ENCODE results near the gene UBE2J2. TPM values are rescaled to one million over a fixed set of nuclear protein-coding genes. Genes with fewer than 3 reads are reported as not detected.

The UBE2J2 gene
- total and polyA plus RNA-seq, 2 of the 13 experiments (the other 11 are each of a cell fraction or from before 2014, with no cell fraction given) = 25.4 to 29.4 TPM

DNA sequence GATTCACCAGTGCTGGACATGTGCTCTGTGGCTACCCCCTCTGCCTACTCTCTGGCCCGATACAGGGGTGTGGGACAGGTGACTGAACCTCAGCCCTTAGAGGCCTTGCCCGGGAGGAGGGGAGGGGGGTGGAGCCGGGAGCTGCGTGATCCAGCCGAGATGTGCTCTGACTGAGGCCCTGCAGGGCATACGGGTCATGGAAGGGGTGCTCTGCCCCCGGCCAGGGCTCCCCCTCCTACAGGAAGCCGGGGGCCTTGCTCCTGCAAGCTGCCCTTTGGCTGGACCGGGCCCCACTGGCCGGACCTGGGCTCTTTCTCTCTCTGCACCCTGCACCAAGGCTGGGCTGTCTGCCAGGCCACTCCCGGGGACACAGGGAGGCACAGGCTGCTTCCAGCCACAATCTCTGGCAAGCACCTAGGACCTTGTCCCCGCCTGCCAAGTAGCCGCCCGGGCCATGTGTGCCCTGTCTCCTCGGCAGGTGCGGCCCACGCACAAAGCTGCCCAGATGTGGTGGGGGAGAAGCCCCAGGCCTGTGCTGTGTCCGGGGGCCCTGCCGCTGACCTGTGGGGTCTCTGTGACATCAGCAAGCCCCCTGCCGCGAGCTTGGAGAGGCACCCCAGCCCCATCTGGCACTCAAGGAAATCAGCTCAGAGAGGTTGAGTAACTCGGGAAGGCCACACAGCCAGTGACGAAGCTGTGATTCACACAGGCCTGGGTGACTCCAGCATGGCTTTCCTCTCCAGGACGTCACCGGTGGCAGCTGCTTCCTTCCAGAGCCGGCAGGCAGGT, 8.1 kb upstream of the UBE2J2 start (continued):
- TF ChIP-seq CREBL2 (CRISPR knock-in tag; IDR thresholded peaks at IDR 0.05; ENCODE audit: borderline replicate concordance) (no peak), PAX8 (CRISPR knock-in tag; IDR thresholded peaks at IDR 0.05; ENCODE audit: borderline replicate concordance) (no peak), NBN (conservative IDR thresholded peaks at IDR 0.05) (no peak), POGZ (CRISPR knock-in tag; IDR thresholded peaks at IDR 0.05) (no peak), ZNF224 (CRISPR knock-in tag; IDR thresholded peaks at IDR 0.05) (0 out of 2 replicates have a peak, but pooled peaks have one; percentile 24), PLRG1 (conservative IDR thresholded peaks at IDR 0.05) (no peak), SYNCRIP (IDR thresholded peaks at IDR 0.05; ENCODE audit: insufficient read depth, low read depth, low read length) (no peak), TFDP1 (CRISPR knock-in tag; IDR thresholded peaks at IDR 0.05; ENCODE audit: borderline replicate concordance) (no peak), USF2 (IDR thresholded peaks at IDR 0.05; ENCODE audit: low read depth, low read length) (no peak), USF2 (CRISPR knock-in tag; IDR thresholded peaks at IDR 0.05; ENCODE audit: borderline replicate concordance) (peak; percentile 37; the same call in 1 of the 2 replicates), RARG (CRISPR knock-in tag; IDR thresholded peaks at IDR 0.05; ENCODE audit: low read depth) (no peak), ZBTB42 (CRISPR knock-in tag; IDR thresholded peaks at IDR 0.05) (0 out of 2 replicates have a peak, but pooled peaks have one; percentile 73), HOXA9 (CRISPR knock-in tag; IDR thresholded peaks at IDR 0.05; ENCODE audit: borderline replicate concordance) (no peak), GPBP1L1 (CRISPR knock-in tag; IDR thresholded peaks at IDR 0.05) (no peak), HHEX (CRISPR knock-in tag; IDR thresholded peaks at IDR 0.05) (no peak), ELF4 (CRISPR knock-in tag; IDR thresholded peaks at IDR 0.05; ENCODE audit: borderline replicate concordance) (no peak), NONO (IDR thresholded peaks at IDR 0.05) (no peak), NONO (CRISPR knock-in tag; conservative IDR thresholded peaks at IDR 0.05) (0 out of 2 replicates have a peak, but pooled peaks have one; percentile 37), EED (CRISPR knock-in tag; IDR thresholded peaks at IDR 0.05) (peak; percentile 93), ZNF24 (IDR thresholded peaks at IDR 0.05) (no peak)
- TF ChIP-seq, protein P1, sequence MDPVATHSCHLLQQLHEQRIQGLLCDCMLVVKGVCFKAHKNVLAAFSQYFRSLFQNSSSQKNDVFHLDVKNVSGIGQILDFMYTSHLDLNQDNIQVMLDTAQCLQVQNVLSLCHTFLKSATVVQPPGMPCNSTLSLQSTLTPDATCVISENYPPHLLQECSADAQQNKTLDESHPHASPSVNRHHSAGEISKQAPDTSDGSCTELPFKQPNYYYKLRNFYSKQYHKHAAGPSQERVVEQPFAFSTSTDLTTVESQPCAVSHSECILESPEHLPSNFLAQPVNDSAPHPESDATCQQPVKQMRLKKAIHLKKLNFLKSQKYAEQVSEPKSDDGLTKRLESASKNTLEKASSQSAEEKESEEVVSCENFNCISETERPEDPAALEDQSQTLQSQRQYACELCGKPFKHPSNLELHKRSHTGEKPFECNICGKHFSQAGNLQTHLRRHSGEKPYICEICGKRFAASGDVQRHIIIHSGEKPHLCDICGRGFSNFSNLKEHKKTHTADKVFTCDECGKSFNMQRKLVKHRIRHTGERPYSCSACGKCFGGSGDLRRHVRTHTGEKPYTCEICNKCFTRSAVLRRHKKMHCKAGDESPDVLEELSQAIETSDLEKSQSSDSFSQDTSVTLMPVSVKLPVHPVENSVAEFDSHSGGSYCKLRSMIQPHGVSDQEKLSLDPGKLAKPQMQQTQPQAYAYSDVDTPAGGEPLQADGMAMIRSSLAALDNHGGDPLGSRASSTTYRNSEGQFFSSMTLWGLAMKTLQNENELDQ (CRISPR knock-in tag; IDR thresholded peaks at IDR 0.05; ENCODE audit: borderline replicate concordance) = no peak
- TF ChIP-seq, protein P2, sequence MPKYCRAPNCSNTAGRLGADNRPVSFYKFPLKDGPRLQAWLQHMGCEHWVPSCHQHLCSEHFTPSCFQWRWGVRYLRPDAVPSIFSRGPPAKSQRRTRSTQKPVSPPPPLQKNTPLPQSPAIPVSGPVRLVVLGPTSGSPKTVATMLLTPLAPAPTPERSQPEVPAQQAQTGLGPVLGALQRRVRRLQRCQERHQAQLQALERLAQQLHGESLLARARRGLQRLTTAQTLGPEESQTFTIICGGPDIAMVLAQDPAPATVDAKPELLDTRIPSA (CRISPR knock-in tag; IDR thresholded peaks at IDR 0.05; ENCODE audit: borderline replicate concordance) = no peak

All from HepG2 (cell line).